ENCODE data around the gene AZIN2.
"Not testable (repeated sequence)": the region's sequence is repeated elsewhere in the genome, so short reads cannot be mapped to it uniquely, and the experiment has no call there.

AZIN2 gene

GRCh38 chr1:33118274-33118673, 37.3 kb downstream of the AZIN2 start:
- intact Hi-C loops (cut with DNase I): no loop called here
- no peak for DNase-seq

- intact Hi-C loops (cut with DNase I): no loop called here
- no peak for DNase-seq
These were observed 38.1 kb downstream of the AZIN2 start for GRCh38 chr1:33119050-33119449.

GRCh38 chr1:33119532-33120217, 38.7 kb downstream of the AZIN2 start:
- intact Hi-C loops (cut with DNase I): loop anchor here (10.0 kb wide), 2 partner anchors 245 to 355 kb away; partner anchors contain the start of gene ZSCAN20
- DNase-seq: no peak

- intact Hi-C loops (cut with DNase I): loop anchor here (10.0 kb wide), 2 partner anchors 244 to 354 kb away; partner anchors contain the start of gene ZSCAN20
- DNase-seq: peak in 1 of 42 donors; percentile 33
These were observed 39.7 kb downstream of the AZIN2 start for GRCh38 chr1:33120436-33121231.

GRCh38 chr1:33121728-33122127, 40.8 kb downstream of the AZIN2 start:
- no peak for DNase-seq
- intact Hi-C loops (cut with DNase I): loop anchor here (10.0 kb wide), 2 partner anchors 243 to 353 kb away; partner anchors contain the start of gene ZSCAN20

- DNase-seq: peak in 1 of 42 donors; percentile 20
- intact Hi-C loops (cut with DNase I): loop anchor here (10.0 kb wide), 2 partner anchors 242 to 352 kb away; partner anchors contain the start of gene ZSCAN20
These were observed 41.7 kb downstream of the AZIN2 start for GRCh38 chr1:33122483-33123178.

GRCh38 chr1:33123266-33123665, 42.3 kb downstream of the AZIN2 start:
- intact Hi-C loops (cut with DNase I): loop anchor here (10.0 kb wide), 2 partner anchors 242 to 352 kb away; partner anchors contain the start of gene ZSCAN20

GRCh38 chr1:33124647-33125046, 43.7 kb downstream of the AZIN2 start:
- DNase-seq: peak in 1 of 42 donors; percentile 14
- intact Hi-C loops (cut with DNase I): loop anchor here (10.0 kb wide), 2 partner anchors 240 to 350 kb away; partner anchors contain the start of gene ZSCAN20

More at GRCh38 chr1:33123266-33123665, 42.3 kb downstream of the AZIN2 start:
- DNase-seq: no peak

- peak in 2 of 42 donors; percentile 7 to 40 for DNase-seq
- intact Hi-C loops (cut with DNase I): loop anchor here (10.0 kb wide), 2 partner anchors 238 to 348 kb away; partner anchors contain the start of gene ZSCAN20
These were observed 45.6 kb downstream of the AZIN2 start for GRCh38 chr1:33126411-33127000.

GRCh38 chr1:33127001-33127823, 46.3 kb downstream of the AZIN2 start:
- intact Hi-C loops (cut with DNase I): loop anchor here (10.0 kb wide), 2 partner anchors 238 to 348 kb away; partner anchors contain the start of gene ZSCAN20
- peak; percentile 94 to 99 (median 98) for DNase-seq

GRCh38 chr1:33128781-33129180, 47.8 kb downstream of the AZIN2 start:
- intact Hi-C loops (cut with DNase I): loop anchor here (10.0 kb wide), 2 partner anchors 236 to 346 kb away; partner anchors contain the start of gene ZSCAN20
- DNase-seq: no peak

GRCh38 chr1:33130297-33130696, 49.3 kb downstream of the AZIN2 start:
- peak in 2 of 42 donors; percentile 3 to 27 for DNase-seq
- intact Hi-C loops (cut with DNase I): loop anchor here (10.0 kb wide), 1 partner anchor 125 kb away; the partner anchor contains the start of gene ZNF362

GRCh38 chr1:33131191-33131590, 50.2 kb downstream of the AZIN2 start:
- intact Hi-C loops (cut with DNase I): loop anchor here (10.0 kb wide), 1 partner anchor 124 kb away; the partner anchor contains the start of gene ZNF362
- no peak for DNase-seq

GRCh38 chr1:33132549-33132948, 51.6 kb downstream of the AZIN2 start:
- intact Hi-C loops (cut with DNase I): loop anchor here (10.0 kb wide), 1 partner anchor 122 kb away; the partner anchor contains the start of gene ZNF362

GRCh38 chr1:33133478-33134105, 52.6 kb downstream of the AZIN2 start:
- peak in 2 of 42 donors; percentile 3 to 26 for DNase-seq
- intact Hi-C loops (cut with DNase I): loop anchor here (10.0 kb wide), 1 partner anchor 121 kb away; the partner anchor contains the start of gene ZNF362

More at GRCh38 chr1:33132549-33132948, 51.6 kb downstream of the AZIN2 start:
- DNase-seq: no peak

GRCh38 chr1:33136041-33136440, 55.1 kb downstream of the AZIN2 start:
- not testable (repeated sequence) for DNase-seq
- intact Hi-C loops (cut with DNase I): loop anchor here (10.0 kb wide), 1 partner anchor 119 kb away; the partner anchor contains the start of gene ZNF362

GRCh38 chr1:33137800-33138199, 56.8 kb downstream of the AZIN2 start:
- peak; percentile 33 to 87 (median 62) for DNase-seq

More at GRCh38 chr1:33137800-33138199, 56.8 kb downstream of the AZIN2 start:
- intact Hi-C loops (cut with DNase I): loop anchor here (10.0 kb wide), 1 partner anchor 117 kb away; the partner anchor contains the start of gene ZNF362
